HepG2 (cell line): ENCODE measurements around the gene DNLZ. TPM values are rescaled to one million over a fixed set of nuclear protein-coding genes. Genes with fewer than 3 reads are reported as not detected.

Source experiments
- ATAC-seq: fragments of 200-7000 bp; cut with Tn5 transposase; 3 replicates; pipeline ENCODE4 v1.9.1; 2020; ENCODE audit warnings: mild to moderate bottlenecking, moderate library complexity
- BruUV-seq: library from RNA; stranded (reverse); fragments of 400-500 nt; replicated peaks from 2 replicates; lab custom pipeline; 2021; lab: Mats Ljungman, UMichigan
- CTCF ChIA-PET: fragments of 300-600 bp; formaldehyde crosslinking; extraction: SDS; loops from one replicate; lab custom pipeline; 2021; ENCODE audit warnings: low total read pairs, inconsistent platforms, low intra/inter-chr PET ratio; lab: Yijun Ruan, JAX
- POLR2A ChIA-PET: fragments of 350-600 bp; sonication (Branson Sonifier 250); formaldehyde crosslinking; loops from one replicate; lab custom pipeline; 2020; ENCODE audit warnings: antibody characterized with exemption, inconsistent platforms; lab: Yijun Ruan, JAX
- DNase-seq: peaks from one replicate; pipeline ENCODE4 v3.0.0-alpha.2; 2015; ENCODE audit warnings: low spot score
- FAIRE-seq: peaks from 3 replicates; lab custom pipeline; 2011; peaks lifted over from hg19 to GRCh38; lab: Jason Lieb, UNC
- H2AFZ ChIP-seq: one replicate; pipeline ENCODE4 v1.6.1; 2011; ENCODE audit warnings: low read length, inconsistent platforms
- H3K27ac ChIP-seq: fragments of 300-600 bp; 3 replicates; pipeline ENCODE4 v1.8.0; 2011; ENCODE audit warnings: mixed run types, mild to moderate bottlenecking, mixed read lengths, low read length, inconsistent platforms; ENCODE audit not compliant: insufficient read depth; ENCODE audit errors: extremely low read length
- H3K27me3 ChIP-seq, 2 experiments: fragments of 200-600 bp in 1 of 2; 2 replicates in 1 of 2; 3 replicates in 1 of 2; pipeline versions ENCODE4 v1.6.0 to v1.8.0; 2011; ENCODE audit warnings: low read length in 2 of 2, mild to moderate bottlenecking in 2 of 2, moderate library complexity in 2 of 2, inconsistent platforms in 1 of 2; ENCODE audit not compliant: insufficient read depth in 2 of 2, control insufficient read depth in 1 of 2
- H3K36me3 ChIP-seq, 2 experiments: fragments of 200-600 bp in 1 of 2; replicated peaks in 1 of 2; 2 replicates in 1 of 2; 3 replicates in 1 of 2; pipeline versions ENCODE4 v1.5.1 to v1.8.0; 2011; ENCODE audit warnings: low read length in 2 of 2, inconsistent platforms in 1 of 2; ENCODE audit not compliant: insufficient read depth in 2 of 2, control insufficient read depth in 1 of 2
- H3K4me1 ChIP-seq: 2 replicates; pipeline ENCODE4 v1.5.1; 2012; ENCODE audit warnings: low read length, inconsistent platforms; ENCODE audit not compliant: insufficient read depth
- H3K4me2 ChIP-seq: 2 replicates; pipeline ENCODE4 v1.6.0; 2011; ENCODE audit warnings: low read depth, low read length, inconsistent platforms
- H3K4me3 ChIP-seq, 3 experiments: fragments of 200-600 bp in 1 of 3; sonication (generic), shearing (Covaris generic) in 1 of 3; replicated peaks in 1 of 3; 2 replicates each; pipeline ENCODE4 v1.5.1; 2011 to 2016; ENCODE audit warnings: low read length in 3 of 3, inconsistent platforms in 2 of 3, low read depth in 2 of 3, mild to moderate bottlenecking in 2 of 3, control low read depth in 1 of 3, mixed read lengths in 1 of 3; ENCODE audit not compliant: insufficient read depth in 1 of 3
- H3K79me2 ChIP-seq: one replicate; pipeline ENCODE4 v1.6.1; 2011; ENCODE audit warnings: low read length, inconsistent platforms; ENCODE audit not compliant: insufficient read depth
- H3K9ac ChIP-seq: 2 replicates; pipeline ENCODE4 v1.6.0; 2011; ENCODE audit warnings: mild to moderate bottlenecking, low read depth, low read length, inconsistent platforms; ENCODE audit not compliant: insufficient read depth
- H3K9me3 ChIP-seq: 2 replicates; pipeline ENCODE4 v1.5.1; 2012; ENCODE audit warnings: mild to moderate bottlenecking, low read length
- H4K20me1 ChIP-seq: 2 replicates; pipeline ENCODE4 v1.6.0; 2011; ENCODE audit warnings: inconsistent platforms, mild to moderate bottlenecking, low read length, moderate library complexity; ENCODE audit not compliant: insufficient read depth
- ARID2 ChIP-seq: sonication (generic); formaldehyde crosslinking; IDR thresholded peaks from 2 replicates; pipeline ENCODE4 v1.8.1; 2022; ENCODE audit warnings: mild to moderate bottlenecking, missing genetic modification reagents, borderline replicate concordance
- CTCF ChIP-seq: sonication (generic); formaldehyde crosslinking; IDR thresholded peaks from 2 replicates; pipeline ENCODE4 v1.5.0; 2020; ENCODE audit warnings: mild to moderate bottlenecking, missing genetic modification reagents, moderate library complexity
- EEA1 ChIP-seq: sonication (generic); formaldehyde crosslinking; IDR thresholded peaks from 2 replicates; pipeline ENCODE4 v1.5.1; 2020; ENCODE audit warnings: mild to moderate bottlenecking, missing genetic modification reagents, borderline replicate concordance
- HES4 ChIP-seq: sonication (generic); formaldehyde crosslinking; IDR thresholded peaks from 2 replicates; pipeline ENCODE4 v1.9.0; 2021; ENCODE audit warnings: mild to moderate bottlenecking, missing genetic modification reagents, borderline replicate concordance
- HHEX ChIP-seq: IDR thresholded peaks from 2 replicates; pipeline ENCODE4 v1.6.1; 2016; ENCODE audit warnings: control low read depth
- HMGXB4 ChIP-seq, 2 experiments: sonication (generic) in 1 of 2; formaldehyde crosslinking in 1 of 2; IDR thresholded peaks; 2 replicates each; pipeline versions ENCODE4 v1.4.0 to v1.6.1; 2018 to 2020; ENCODE audit warnings: missing genetic modification reagents in 2 of 2, borderline replicate concordance in 1 of 2, low read depth in 1 of 2, mild to moderate bottlenecking in 1 of 2, missing biosample characterization in 1 of 2
- HNRNPLL ChIP-seq: fragments of 200-400 bp; formaldehyde crosslinking; IDR thresholded peaks from 2 replicates; pipeline ENCODE4 v1.6.1; 2017; ENCODE audit warnings: mild to moderate bottlenecking, low read depth, low read length; ENCODE audit not compliant: poor library complexity, severe bottlenecking
- KAT2B ChIP-seq: fragments of 150-350 bp; IDR thresholded peaks from 2 replicates; pipeline ENCODE4 v1.6.1; 2014; ENCODE audit warnings: low read depth, low read length, borderline replicate concordance
- KDM5A ChIP-seq: fragments of 200-600 bp; sonication (generic); IDR thresholded peaks from 2 replicates; pipeline ENCODE4 v1.7.0; 2018; ENCODE audit warnings: antibody characterized with exemption, mild to moderate bottlenecking, low read length, borderline replicate concordance
- MXI1 ChIP-seq: IDR thresholded peaks from 3 replicates; pipeline ENCODE4 v1.6.1; 2012; ENCODE audit warnings: low read depth, low read length, inconsistent platforms, borderline replicate concordance
- SUZ12 ChIP-seq: fragments of 150-350 bp; IDR thresholded peaks from 2 replicates; pipeline ENCODE4 v1.6.1; 2014; ENCODE audit warnings: low read depth, low read length
- TIGD3 ChIP-seq: sonication (generic); formaldehyde crosslinking; IDR thresholded peaks from 2 replicates; pipeline ENCODE4 v1.5.1; 2020; ENCODE audit warnings: mild to moderate bottlenecking, missing genetic modification reagents, borderline replicate concordance
- ZKSCAN5 ChIP-seq: sonication (generic); formaldehyde crosslinking; IDR thresholded peaks from 2 replicates; pipeline ENCODE4 v1.5.1; 2020; ENCODE audit warnings: mild to moderate bottlenecking, missing genetic modification reagents
- ZNF296 ChIP-seq: sonication (generic); formaldehyde crosslinking; conservative IDR thresholded peaks from 2 replicates; pipeline ENCODE4 v1.5.0; 2020; ENCODE audit warnings: mild to moderate bottlenecking, missing genetic modification reagents
- ZNF337 ChIP-seq: sonication (generic); formaldehyde crosslinking; IDR thresholded peaks from 2 replicates; pipeline ENCODE4 v1.5.1; 2020; ENCODE audit warnings: missing genetic modification reagents, low read depth, mild to moderate bottlenecking, borderline replicate concordance
- ZNF75D ChIP-seq: sonication (generic); formaldehyde crosslinking; IDR thresholded peaks from 2 replicates; pipeline ENCODE4 v1.8.1; 2023; ENCODE audit warnings: missing genetic modification reagents, mild to moderate bottlenecking, borderline replicate concordance
- WGBS: methylation state at CpG from one replicate; pipeline ENCODE4 v1.1.6; 2017; ENCODE audit warnings: low lambda C conversion rate; 5-methylcytosine and 5-hydroxymethylcytosine counted together
- in situ Hi-C: cut with HindIII; loops from 2 replicates; pipeline ENCODE4 v1.10.0; 2017; ENCODE audit warnings: low pct_unique_long_range_greater_than_20kb; ENCODE audit not compliant: extremely low pct_ligation_motif_present
- intact Hi-C: fragments of 100-400 bp; cut with micrococcal nuclease; formaldehyde crosslinking; loops from one replicate; pipeline ENCODE4 v1.10.0; 2022; ENCODE audit not compliant: unreplicated experiment
- polyA plus RNA-seq, 8 experiments: library from polyadenylated mRNA; depleted of rRNA in 3 of 8; stranded (reverse) in 7 of 8; unstranded in 1 of 8; fragments of >200 nt; fragmentation: Illumina TruSeq in 4 of 8; extraction: Trizol in 4 of 8; gene quantifications; 2 replicates each; pipeline versions ENCODE4 v1.2.1 to v1.2.3, GENCODE V29; 2011 to 2016; ENCODE audit warnings: low read depth in 4 of 8, missing spikeins in 1 of 8, mixed read lengths in 1 of 8; ENCODE audit not compliant: insufficient read depth in 1 of 8
- total RNA-seq, 5 experiments: library from RNA; depleted of rRNA; stranded (reverse); fragments of >200 nt; fragmentation: Illumina TruSeq; extraction: Trizol; gene quantifications; 2 replicates each; pipeline ENCODE4 v1.2.3, GENCODE V29; 2016; ENCODE audit warnings: low read depth in 1 of 5

DNLZ gene
- total and polyA plus RNA-seq, 2 of the 13 experiments (the other 11 are each of a cell fraction or from before 2014, with no cell fraction given): 3.4 to 8.0 TPM

- Histone ChIP-seq H3K9ac (peak within 1 kb of the TSS; percentile 83), H3K27me3 (no peaks in the 10 kb centered on the region), H3K4me2 (peak within 1 kb of the TSS; percentile 88), H3K9me3 (no peaks in the 10 kb centered on the region), H3K27ac (peak within 1 kb of the TSS; percentile 53), H3K36me3 (peaks cover 19 to 35% of the 10 kb centered on the region in 2 experiments; a peak in 4 of 5 replicates), H3K4me3 (peak within 1 kb of the TSS; percentile 78 to 98 (median 97)), H3K79me2 (peaks cover 21% of the 10 kb centered on the region), H2AFZ (no peak within 1 kb of the TSS), H3K4me1 (peaks cover 20% of the 10 kb centered on the region), H4K20me1 (no peaks in the 10 kb centered on the region)
- in situ Hi-C loops: no loop called here
- BruUV-seq: no TSS peak
- peak; percentile 91 for ATAC-seq
- POLR2A ChIA-PET: interaction anchor here (0.5 to 1.6 kb wide), 7 partner anchors 9 to 219 kb away, joined by 3 to 6 read pairs (median 3); partner anchors contain the start of gene DNLZ
- WGBS: no CpG with 5 or more reads among the region's 71 CpGs
- peak; percentile 77 for DNase-seq
- CTCF ChIA-PET: interaction anchor here (1.2 to 2.0 kb wide), 3 partner anchors 55 to 88 kb away, joined by 6 to 15 read pairs (median 12); no protein-coding TSS in a partner anchor
- intact Hi-C loops: loop anchor here (1.0 kb wide), 1 partner anchor 61 kb away; no protein-coding TSS in a partner anchor
- no peak for FAIRE-seq
- TF ChIP-seq MXI1: peak; percentile 93
- 0 out of 2 replicates have a peak, but pooled peaks have one; percentile 25 for TF ChIP-seq ARID2 (CRISPR knock-in tag)
- TF ChIP-seq KDM5A: peak; percentile 66; the same call in 1 of the 2 replicates
- no peak for TF ChIP-seq HHEX (CRISPR knock-in tag)
- no peak for TF ChIP-seq KAT2B
- peak; percentile 89 for TF ChIP-seq CTCF (CRISPR knock-in tag)
- 0 out of 2 replicates have a peak, but pooled peaks have one; percentile 30 for TF ChIP-seq ZNF337 (CRISPR knock-in tag)
- TF ChIP-seq EEA1 (CRISPR knock-in tag): peak; percentile 18; the same call in 1 of the 2 replicates
- peak; percentile 56; the same call in 1 of the 2 replicates for TF ChIP-seq SUZ12
- no peak for TF ChIP-seq ZNF75D
- TF ChIP-seq HMGXB4 (CRISPR knock-in tag; IDR thresholded peaks at IDR 0.05; ENCODE audit: borderline replicate concordance in 1 of 2, low read depth in 1 of 2): peak; percentile 78 to 86; a peak in 3 of 4 replicates
- no peak for TF ChIP-seq ZNF296 (CRISPR knock-in tag)
- peak; percentile 21; the same call in 1 of the 2 replicates for TF ChIP-seq HES4 (CRISPR knock-in tag)
- TF ChIP-seq TIGD3 (CRISPR knock-in tag): no peak
- TF ChIP-seq HNRNPLL: no peak
- TF ChIP-seq ZKSCAN5: no peak
Observed at GRCh38 chr9:136400038-136400834, 36.7 kb upstream of the DNLZ start, which contains the start of gene SNAPC4. SNAPC4 (minus strand) TSS chr9:136400170; CDS start chr9:136398428, 1,742 bp downstream.
